ENCODE data around the gene REEP6. TPM values are rescaled to one million over a fixed set of nuclear protein-coding genes. Genes with fewer than 3 reads are reported as not detected.

Gene REEP6
- total and polyA plus RNA-seq, 2 of the 8 experiments (the other 6 are each of a cell fraction or from before 2014, with no cell fraction given): 12.6 to 20.7 TPM

- Histone ChIP-seq H2AK5ac (ENCODE audit: low read depth, low read length) (no peak overlapping the region), H3K27me3 (replicated peaks in 1 of 4; ENCODE audit: control insufficient read depth in 3 of 4, extremely low read depth in 1 of 4, insufficient read depth in 3 of 4, low read length in 3 of 4) (peaks cover 31 to 51% (median 48%) of the 10 kb centered on the region in 4 experiments), H3K27ac (ENCODE audit: low read depth, low read length) (no peak overlapping the region), H3K9me3 (ENCODE audit: insufficient read depth in 2 of 2, low read depth in 1 of 2, low read length in 1 of 2) (no peaks in the 10 kb centered on the region), H3K36me3 (ENCODE audit: control insufficient read depth in 2 of 4, insufficient read depth in 4 of 4, low read length in 3 of 4) (peaks cover 0 to 16% (median 3%) of the 10 kb centered on the region in 4 experiments; a peak in 3 of 8 replicates), H3K9ac (replicated peaks in 1 of 4; ENCODE audit: extremely low read depth in 1 of 4, low read depth in 3 of 4, low read length in 3 of 4) (no peak overlapping the region), H3K56ac (replicated peaks; ENCODE audit: insufficient read length, low read depth, low read length) (no peak overlapping the region), H2BK12ac (ENCODE audit: low read depth, low read length) (no peak overlapping the region), H3K23ac (ENCODE audit: insufficient read length) (no peak overlapping the region), H2BK20ac (ENCODE audit: low read length) (no peak overlapping the region), H3K18ac (ENCODE audit: extremely low read depth, low read length) (no peak overlapping the region), H3K14ac (ENCODE audit: insufficient read length) (no peak overlapping the region), H4K91ac (replicated peaks; ENCODE audit: insufficient read length, low read length) (no peak overlapping the region), H4K20me1 (replicated peaks in 1 of 2; ENCODE audit: control insufficient read depth in 1 of 2, insufficient read depth in 2 of 2, low read length in 2 of 2) (peaks cover 20 to 51% of the 10 kb centered on the region in 2 experiments), H4K5ac (ENCODE audit: insufficient read length, low read depth, low read length) (no peak overlapping the region), H2BK120ac (replicated peaks; ENCODE audit: low read depth, low read length) (no peak overlapping the region), H3K79me1 (ENCODE audit: low read depth, low read length) (peaks cover 2% of the 10 kb centered on the region; the same call in 1 of the 2 replicates), H2AFZ (ENCODE audit: low read length) (no peak overlapping the region), H3K4me3 (ENCODE audit: extremely low read depth in 1 of 4, insufficient read depth in 2 of 4, low read depth in 3 of 4, low read length in 4 of 4) (no peak overlapping the region), H3K4ac (replicated peaks; ENCODE audit: insufficient read length, low read depth, low read length) (no peak overlapping the region), H3K79me2 (ENCODE audit: control insufficient read depth in 1 of 2, insufficient read depth in 2 of 2, low read length in 2 of 2) (peaks cover 0 to 4% of the 10 kb centered on the region in 2 experiments; a peak in 1 of 4 replicates), H2BK5ac (ENCODE audit: low read depth, low read length) (no peak overlapping the region), H3K4me2 (ENCODE audit: insufficient read depth in 1 of 2, low read depth in 2 of 2, low read length in 2 of 2) (peak overlapping the region in 1 of 2 experiments; percentile 86; a peak in 1 of 4 replicates), H3K23me2 (ENCODE audit: low read depth, low read length) (peaks cover 13% of the 10 kb centered on the region), H2BK15ac (ENCODE audit: low read length) (no peak overlapping the region), H4K8ac (ENCODE audit: extremely low read depth, insufficient read depth, low read length) (no peak overlapping the region; the same call in 1 of the 2 replicates), H3K4me1 (replicated peaks in 1 of 4; ENCODE audit: control insufficient read depth in 3 of 4, insufficient read depth in 4 of 4, low read length in 3 of 4) (peaks cover 0 to 24% (median 13%) of the 10 kb centered on the region in 4 experiments; a peak in 5 of 7 replicates)
- 95% methylated on average over 19 of the region's 20 CpGs; no CpG with 5 or more reads in 1 of the 2 experiments for WGBS, 2 experiments (ENCODE audit: extremely low coverage in 1 of 2, insufficient coverage in 1 of 2, insufficient read length in 1 of 2, insufficient replicate concordance in 2 of 2, low coverage in 1 of 2, low lambda C conversion rate in 2 of 2, missing lambda C conversion rate in 1 of 2)
- ChIA-PET CTCF (ENCODE audit: partially characterized antibody) (interaction anchor here (0.6 to 2.4 kb wide), 8 partner anchors 8 to 248 kb away, joined by 3 to 10 read pairs (median 6); no protein-coding TSS in a partner anchor), POLR2A (ENCODE audit: partially characterized antibody) (interaction anchor here (0.7 to 4.5 kb wide), 12 partner anchors 7 to 200 kb away, joined by 3 to 27 read pairs (median 4); partner anchors contain the start of gene REEP6)
- FAIRE-seq (no peak), DNase-seq (ENCODE audit: low read depth in 1 of 2, low spot score in 2 of 2) (no peak)
- TF ChIP-seq JUND (IDR thresholded peaks at IDR 0.05; ENCODE audit: low read length) (no peak), TBP (IDR thresholded peaks at IDR 0.05; ENCODE audit: low read depth, low read length) (no peak), BRCA1 (IDR thresholded peaks at IDR 0.05; ENCODE audit: low read depth, low read length) (no peak), CTCF (IDR thresholded peaks at IDR 0.05; ENCODE audit: control extremely low read depth in 1 of 3, insufficient read depth in 1 of 3, low read depth in 1 of 3, low read length in 3 of 3) (no peak), FOSL1 (IDR thresholded peaks at IDR 0.05; ENCODE audit: insufficient read depth, low read depth, low read length) (no peak), EZH2 (IDR thresholded peaks at IDR 0.05; ENCODE audit: low read depth, low read length, severe bottlenecking) (no peak), HDAC2 (IDR thresholded peaks at IDR 0.05; ENCODE audit: borderline replicate concordance in 1 of 2, low read depth in 2 of 2, low read length in 2 of 2) (no peak), ZNF274 (IDR thresholded peaks at IDR 0.05; ENCODE audit: borderline replicate concordance, extremely low read depth, low read length) (no peak)
Measured at GRCh38 chr19:1473085-1473851, 17.7 kb upstream of the REEP6 start.

Data from H1 (cell line).